HepG2 (cell line): ENCODE data around the gene SAE1. TPM values are rescaled to one million over a fixed set of nuclear protein-coding genes. Genes with fewer than 3 reads are reported as not detected.

Experiments used
- AFF4 ChIP-seq: sonication (generic); formaldehyde crosslinking; IDR thresholded peaks from 2 replicates; pipeline ENCODE4 v1.4.0; 2020; ENCODE audit warnings: missing genetic modification reagents
- FIP1L1 ChIP-seq: fragments of 200-400 bp; formaldehyde crosslinking; IDR thresholded peaks from 2 replicates; pipeline ENCODE4 v1.6.1; 2018; ENCODE audit warnings: low read depth, mild to moderate bottlenecking, low read length, moderate library complexity, borderline replicate concordance; ENCODE audit not compliant: insufficient read depth
- FOXO1 ChIP-seq: sonication (generic); formaldehyde crosslinking; IDR thresholded peaks from 2 replicates; pipeline ENCODE4 v1.4.0; 2020; ENCODE audit warnings: missing genetic modification reagents
- NCOR1 ChIP-seq: fragments of 200-600 bp; sonication (generic); IDR thresholded peaks from 2 replicates; pipeline ENCODE4 v1.7.0; 2017; ENCODE audit warnings: antibody characterized with exemption, low read length, borderline replicate concordance
- NKX3-1 ChIP-seq: sonication (generic); formaldehyde crosslinking; IDR thresholded peaks from 2 replicates; pipeline ENCODE4 v1.5.0; 2020; ENCODE audit warnings: missing genetic modification reagents
- RFX5 ChIP-seq: IDR thresholded peaks from 2 replicates; pipeline ENCODE4 v1.6.1; 2011; ENCODE audit warnings: low read depth, low read length, improper control_type of control experiment
- STAG1 ChIP-seq: sonication (generic); formaldehyde crosslinking; IDR thresholded peaks from 2 replicates; pipeline ENCODE4 v1.4.0; 2020; ENCODE audit warnings: missing genetic modification reagents
- TEF ChIP-seq: sonication (generic); formaldehyde crosslinking; IDR thresholded peaks from 2 replicates; pipeline ENCODE4 v1.5.0; 2020; ENCODE audit warnings: missing genetic modification reagents
- ZHX2 ChIP-seq, 2 experiments: sonication (generic) in 1 of 2; formaldehyde crosslinking in 1 of 2; IDR thresholded peaks; 2 replicates each; pipeline versions ENCODE4 v1.6.1 to v1.9.0; 2014 to 2022; ENCODE audit warnings: antibody characterized with exemption in 1 of 2, borderline replicate concordance in 1 of 2, inconsistent platforms in 1 of 2, low read depth in 1 of 2, missing genetic modification reagents in 1 of 2
- ZNF12 ChIP-seq: sonication (generic); formaldehyde crosslinking; IDR thresholded peaks from 2 replicates; pipeline ENCODE4 v1.5.0; 2020; ENCODE audit warnings: missing genetic modification reagents
- ZNF180 ChIP-seq: sonication (generic); formaldehyde crosslinking; IDR thresholded peaks from 2 replicates; pipeline ENCODE4 v1.4.0; 2020; ENCODE audit warnings: low read depth, missing genetic modification reagents, borderline replicate concordance
- ZNF256 ChIP-seq: sonication (generic); formaldehyde crosslinking; conservative IDR thresholded peaks from 2 replicates; pipeline ENCODE4 v1.4.0; 2020; ENCODE audit warnings: missing genetic modification reagents
- ZNF263 ChIP-seq: sonication (generic); formaldehyde crosslinking; IDR thresholded peaks from 2 replicates; pipeline ENCODE4 v1.4.0; 2020; ENCODE audit warnings: missing genetic modification reagents
- ZNF530 ChIP-seq: sonication (generic); formaldehyde crosslinking; IDR thresholded peaks from 2 replicates; pipeline ENCODE4 v1.5.0; 2020; ENCODE audit warnings: low read depth, mild to moderate bottlenecking, missing genetic modification reagents
- ZNF703 ChIP-seq: sonication (generic); formaldehyde crosslinking; IDR thresholded peaks from 2 replicates; pipeline ENCODE4 v1.5.1; 2020; ENCODE audit warnings: missing genetic modification reagents, mild to moderate bottlenecking, moderate library complexity, borderline replicate concordance
- ZUFSP ChIP-seq: sonication (generic); formaldehyde crosslinking; IDR thresholded peaks from 2 replicates; pipeline ENCODE4 v1.9.0; 2021; ENCODE audit warnings: missing genetic modification reagents, mild to moderate bottlenecking, borderline replicate concordance
- polyA plus RNA-seq, 8 experiments: library from polyadenylated mRNA; depleted of rRNA in 3 of 8; stranded (reverse) in 7 of 8; unstranded in 1 of 8; fragments of >200 nt; fragmentation: Illumina TruSeq in 4 of 8; extraction: Trizol in 4 of 8; gene quantifications; 2 replicates each; pipeline versions ENCODE4 v1.2.1 to v1.2.3, GENCODE V29; 2011 to 2016; ENCODE audit warnings: low read depth in 4 of 8, missing spikeins in 1 of 8, mixed read lengths in 1 of 8; ENCODE audit not compliant: insufficient read depth in 1 of 8
- total RNA-seq, 5 experiments: library from RNA; depleted of rRNA; stranded (reverse); fragments of >200 nt; fragmentation: Illumina TruSeq; extraction: Trizol; gene quantifications; 2 replicates each; pipeline ENCODE4 v1.2.3, GENCODE V29; 2016; ENCODE audit warnings: low read depth in 1 of 5

The SAE1 gene
- total and polyA plus RNA-seq, 2 of the 13 experiments (the other 11 are each of a cell fraction or from before 2014, with no cell fraction given), result 87.6 to 197 TPM

GRCh38 chr19:47231215-47232054, 100.8 kb downstream of the SAE1 start (continued):
- TF ChIP-seq ZHX2 (IDR thresholded peaks at IDR 0.05; ENCODE audit: low read depth) (no peak), ZHX2 (CRISPR knock-in tag; IDR thresholded peaks at IDR 0.05; ENCODE audit: borderline replicate concordance) (no peak), FOXO1 (CRISPR knock-in tag) (peak; percentile 37; the same call in 1 of the 2 replicates), ZNF12 (CRISPR knock-in tag) (no peak), ZNF703 (no peak), AFF4 (CRISPR knock-in tag) (no peak), RFX5 (no peak), ZNF263 (no peak), ZNF530 (no peak), STAG1 (no peak), ZNF180 (no peak), FIP1L1 (no peak), NKX3-1 (CRISPR knock-in tag) (0 out of 2 replicates have a peak, but pooled peaks have one; percentile 59), TEF (CRISPR knock-in tag) (no peak), ZUFSP (no peak), ZNF256 (peak; percentile 91), NCOR1 (peak; percentile 50; the same call in 1 of the 2 replicates)
